ENCODE data around the gene PPFIA1. TPM values are rescaled to one million over a fixed set of nuclear protein-coding genes. Genes with fewer than 3 reads are reported as not detected.

PPFIA1 gene
- total RNA-seq, 1 donor from 2014 or later: 54.1 TPM

DNA sequence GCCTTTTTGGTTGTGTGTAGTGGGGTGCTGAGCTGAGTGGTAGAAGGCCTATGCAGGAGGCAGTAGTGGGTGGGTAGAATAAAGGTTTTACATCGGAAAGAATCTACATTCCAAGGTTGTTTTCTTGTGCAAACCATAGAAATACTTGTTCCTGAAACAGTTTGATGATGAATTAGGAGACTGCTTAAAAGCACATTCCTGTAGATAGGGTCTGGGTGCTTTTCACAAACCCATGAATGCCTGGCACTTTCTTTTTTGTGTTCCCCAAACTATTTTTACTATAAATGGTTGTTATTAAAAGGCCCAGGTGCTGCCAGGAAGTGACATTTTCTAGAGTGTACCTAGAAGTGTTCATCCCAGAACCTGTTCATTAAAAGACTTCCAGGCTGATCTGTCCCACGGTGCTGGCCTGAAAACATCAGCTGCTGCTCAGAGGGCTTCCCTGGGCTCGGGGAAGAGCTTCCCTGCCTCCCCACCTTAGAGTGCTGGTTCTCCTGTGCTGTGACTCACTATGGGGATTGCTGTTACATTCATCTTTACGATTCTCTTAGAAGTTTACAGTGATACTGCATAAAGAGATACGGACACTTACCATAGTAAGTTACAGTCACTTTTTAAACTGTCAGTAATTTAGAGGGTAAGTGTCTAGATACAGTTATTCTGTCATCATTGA is 27.9 kb downstream of the PPFIA1 start:
- H3K27ac Mint-ChIP-seq (ENCODE audit: unreplicated experiment): peak overlapping the region; percentile 19
- peaks cover 16% of the 10 kb centered on the region for H3K36me3 Mint-ChIP-seq (ENCODE audit: low read depth)
- DNase-seq (ENCODE audit: low read depth, low spot score): no peak
- no peaks in the 10 kb centered on the region for H3K9me3 Mint-ChIP-seq
- H3K27me3 Mint-ChIP-seq (ENCODE audit: low read depth): no peaks in the 10 kb centered on the region
- peaks cover 16% of the 10 kb centered on the region for H3K4me1 Mint-ChIP-seq
- H3K4me3 Mint-ChIP-seq: no peak overlapping the region
- no peak for TF ChIP-seq CTCF (conservative IDR thresholded peaks at IDR 0.05)

- TF ChIP-seq CTCF (conservative IDR thresholded peaks at IDR 0.05): no peak
- H3K27ac Mint-ChIP-seq (ENCODE audit: unreplicated experiment): peak overlapping the region; percentile 13
- H3K9me3 Mint-ChIP-seq: no peaks in the 10 kb centered on the region
These were observed 29.1 kb downstream of the PPFIA1 start for GRCh38 chr11:70299636-70300035.

GRCh38 chr11:70301191-70301590 is 30.7 kb downstream of the PPFIA1 start:
- no peak overlapping the region for H3K27ac Mint-ChIP-seq (ENCODE audit: unreplicated experiment)

More at GRCh38 chr11:70299636-70300035, 29.1 kb downstream of the PPFIA1 start:
- Mint-ChIP-seq H3K27me3 (ENCODE audit: low read depth) (no peaks in the 10 kb centered on the region), H3K36me3 (ENCODE audit: low read depth) (peaks cover 7% of the 10 kb centered on the region), H3K4me1 (peaks cover 16% of the 10 kb centered on the region), H3K4me3 (no peak overlapping the region)
- no peak for DNase-seq (ENCODE audit: low read depth, low spot score)

GRCh38 chr11:70301721-70302418 is 31.4 kb downstream of the PPFIA1 start:
- H3K27ac Mint-ChIP-seq (ENCODE audit: unreplicated experiment): peak overlapping the region; percentile 76
- no peak overlapping the region for H3K4me3 Mint-ChIP-seq
- H3K4me1 Mint-ChIP-seq: peaks cover 16% of the 10 kb centered on the region
- H3K27me3 Mint-ChIP-seq (ENCODE audit: low read depth): no peaks in the 10 kb centered on the region
- DNase-seq (ENCODE audit: low read depth, low spot score): no peak
- peaks cover 4% of the 10 kb centered on the region for H3K36me3 Mint-ChIP-seq (ENCODE audit: low read depth)
- TF ChIP-seq CTCF (conservative IDR thresholded peaks at IDR 0.05): no peak
- H3K9me3 Mint-ChIP-seq: no peaks in the 10 kb centered on the region

More at GRCh38 chr11:70301191-70301590, 30.7 kb downstream of the PPFIA1 start:
- Mint-ChIP-seq H3K9me3 (no peaks in the 10 kb centered on the region), H3K27me3 (ENCODE audit: low read depth) (no peaks in the 10 kb centered on the region), H3K4me3 (no peak overlapping the region), H3K4me1 (peaks cover 16% of the 10 kb centered on the region), H3K36me3 (ENCODE audit: low read depth) (peaks cover 7% of the 10 kb centered on the region)
- no peak for DNase-seq (ENCODE audit: low read depth, low spot score)
- TF ChIP-seq CTCF (conservative IDR thresholded peaks at IDR 0.05): no peak

- H3K36me3 Mint-ChIP-seq (ENCODE audit: low read depth): peaks cover 4% of the 10 kb centered on the region
These were observed 31.9 kb downstream of the PPFIA1 start for GRCh38 chr11:70302419-70302752.

More at GRCh38 chr11:70302419-70302752, 31.9 kb downstream of the PPFIA1 start:
- Mint-ChIP-seq H3K9me3 (no peaks in the 10 kb centered on the region), H3K4me3 (no peak overlapping the region), H3K4me1 (peaks cover 16% of the 10 kb centered on the region), H3K27ac (ENCODE audit: unreplicated experiment) (peak overlapping the region; percentile 76), H3K27me3 (ENCODE audit: low read depth) (no peaks in the 10 kb centered on the region)
- DNase-seq (ENCODE audit: low read depth, low spot score): no peak
- no peak for TF ChIP-seq CTCF (conservative IDR thresholded peaks at IDR 0.05)
